Measurements from ENCODE around the gene GLRX2. TPM values are rescaled to one million over a fixed set of nuclear protein-coding genes. Genes with fewer than 3 reads are reported as not detected.

GLRX2 gene, protein sequence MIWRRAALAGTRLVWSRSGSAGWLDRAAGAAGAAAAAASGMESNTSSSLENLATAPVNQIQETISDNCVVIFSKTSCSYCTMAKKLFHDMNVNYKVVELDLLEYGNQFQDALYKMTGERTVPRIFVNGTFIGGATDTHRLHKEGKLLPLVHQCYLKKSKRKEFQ
- total RNA-seq: 10 to 100 TPM in 1 of 4 donors, 1 to 10 TPM in 3; 4.5 to 23.0 (median 6.1) TPM

DNA sequence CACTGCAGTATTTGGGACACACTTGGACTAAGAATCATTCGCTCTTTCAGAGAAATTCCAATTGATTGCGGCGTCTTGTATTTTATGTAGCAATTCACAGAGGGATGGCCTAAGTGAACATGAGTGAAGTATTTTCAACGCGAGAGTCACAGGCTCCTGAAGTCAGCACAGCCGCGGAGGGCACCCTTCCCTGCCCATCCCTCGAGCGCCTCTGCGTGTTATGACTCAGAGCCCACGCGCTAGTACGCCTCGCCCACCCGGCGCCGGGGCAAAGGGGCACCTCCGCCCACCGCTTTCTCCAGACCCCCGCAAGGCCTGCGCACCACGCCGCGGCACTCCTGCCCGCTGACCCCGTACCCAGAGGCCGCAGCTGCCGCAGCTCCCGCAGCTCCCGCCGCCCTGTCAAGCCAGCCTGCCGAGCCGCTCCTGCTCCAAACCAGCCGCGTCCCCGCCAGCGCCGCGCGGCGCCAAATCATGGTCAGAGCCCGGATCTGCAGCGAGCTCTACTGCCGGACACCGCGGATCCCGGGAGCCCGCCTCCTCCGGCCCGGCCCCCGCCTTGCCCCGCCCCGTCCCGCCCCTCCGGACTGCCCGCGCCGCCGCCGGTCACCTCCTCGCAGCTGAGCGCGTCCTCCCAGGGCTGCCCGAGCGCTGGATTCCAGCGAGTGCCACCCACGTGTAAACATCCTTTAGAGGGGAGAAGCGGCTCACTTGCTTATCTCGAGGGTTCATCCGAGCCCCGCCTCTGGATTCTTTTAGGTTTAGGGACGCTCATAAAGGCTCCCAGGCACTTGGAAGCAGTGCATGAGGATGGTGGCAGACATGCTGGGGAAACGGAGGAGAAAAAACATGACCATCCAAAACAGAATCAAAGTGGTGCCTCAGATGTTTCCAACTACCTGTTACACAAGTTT is at the start of gene GLRX2:
Gene GLRX2 (minus strand): TSS at position 508 of the 914 bp plus-strand sequence. CDS start 32 bp downstream, at position 476.
- peaks cover 0 to 5% of the 10 kb centered on the region in 2 donors for H3K36me3 ChIP-seq
- TF ChIP-seq, protein P1, sequence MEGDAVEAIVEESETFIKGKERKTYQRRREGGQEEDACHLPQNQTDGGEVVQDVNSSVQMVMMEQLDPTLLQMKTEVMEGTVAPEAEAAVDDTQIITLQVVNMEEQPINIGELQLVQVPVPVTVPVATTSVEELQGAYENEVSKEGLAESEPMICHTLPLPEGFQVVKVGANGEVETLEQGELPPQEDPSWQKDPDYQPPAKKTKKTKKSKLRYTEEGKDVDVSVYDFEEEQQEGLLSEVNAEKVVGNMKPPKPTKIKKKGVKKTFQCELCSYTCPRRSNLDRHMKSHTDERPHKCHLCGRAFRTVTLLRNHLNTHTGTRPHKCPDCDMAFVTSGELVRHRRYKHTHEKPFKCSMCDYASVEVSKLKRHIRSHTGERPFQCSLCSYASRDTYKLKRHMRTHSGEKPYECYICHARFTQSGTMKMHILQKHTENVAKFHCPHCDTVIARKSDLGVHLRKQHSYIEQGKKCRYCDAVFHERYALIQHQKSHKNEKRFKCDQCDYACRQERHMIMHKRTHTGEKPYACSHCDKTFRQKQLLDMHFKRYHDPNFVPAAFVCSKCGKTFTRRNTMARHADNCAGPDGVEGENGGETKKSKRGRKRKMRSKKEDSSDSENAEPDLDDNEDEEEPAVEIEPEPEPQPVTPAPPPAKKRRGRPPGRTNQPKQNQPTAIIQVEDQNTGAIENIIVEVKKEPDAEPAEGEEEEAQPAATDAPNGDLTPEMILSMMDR (IDR thresholded peaks at IDR 0.05): peak in 1 of 6 experiments; percentile 8
- peak; percentile 45 to 85 for TF ChIP-seq POLR2A (IDR thresholded peaks at IDR 0.05)
- H3K4me3 ChIP-seq (replicated peaks in 1 of 3): peak within 1 kb of the TSS; percentile 25 to 82 (median 75)
- peaks cover 9 to 11% of the 10 kb centered on the region in 2 donors for H3K4me1 ChIP-seq
- DNase-seq: peak; percentile 82 to 87
- intact Hi-C loops (cut with DNase I): loop anchor here (5.0 kb wide), 1 partner anchor 38 kb away; no protein-coding TSS in a partner anchor
- H3K9me3 ChIP-seq: no peaks in the 10 kb centered on the region
- 2% methylated on average over 23 to 29 of the region's 73 CpGs for WGBS, 2 donors
- H3K27me3 ChIP-seq: no peaks in the 10 kb centered on the region
- H3K27ac ChIP-seq: peak within 1 kb of the TSS; percentile 78 to 87 (median 82)

DNA sequence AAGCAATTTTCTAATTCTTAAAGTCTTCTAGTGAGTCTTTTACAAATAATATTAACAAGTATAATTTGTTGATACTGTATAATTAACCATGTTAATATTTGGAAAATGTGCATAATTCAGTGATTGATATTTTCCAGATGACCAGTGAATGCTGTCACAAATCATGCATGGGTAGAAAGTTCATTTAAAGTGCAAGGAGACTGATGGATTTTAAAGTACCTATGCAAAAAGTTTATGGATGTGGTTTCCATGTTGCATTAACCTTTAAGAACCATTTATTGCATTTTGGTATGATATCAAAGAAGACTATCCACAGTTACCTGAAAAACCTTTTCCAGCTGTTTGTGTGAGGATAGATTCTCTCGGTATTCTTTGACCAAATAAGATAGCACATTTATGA is 39.8 kb upstream of the GLRX2 start:
- Histone ChIP-seq H3K27me3 (no peaks in the 10 kb centered on the region), H3K27ac (no peak overlapping the region), H3K9me3 (no peaks in the 10 kb centered on the region), H3K4me3 (replicated peaks in 1 of 3) (no peak overlapping the region), H3K36me3 (peaks cover 8 to 13% of the 10 kb centered on the region in 2 donors), H3K4me1 (peaks cover 0 to 3% of the 10 kb centered on the region in 2 donors)
- intact Hi-C loops (cut with DNase I): no loop called here
- no peak for DNase-seq
- TF ChIP-seq POLR2A (IDR thresholded peaks at IDR 0.05): no peak
- TF ChIP-seq, protein P1 (IDR thresholded peaks at IDR 0.05): no peak
- WGBS, 2 donors: 93 to 95% methylated on average over 1 of the region's 1 CpG

DNA sequence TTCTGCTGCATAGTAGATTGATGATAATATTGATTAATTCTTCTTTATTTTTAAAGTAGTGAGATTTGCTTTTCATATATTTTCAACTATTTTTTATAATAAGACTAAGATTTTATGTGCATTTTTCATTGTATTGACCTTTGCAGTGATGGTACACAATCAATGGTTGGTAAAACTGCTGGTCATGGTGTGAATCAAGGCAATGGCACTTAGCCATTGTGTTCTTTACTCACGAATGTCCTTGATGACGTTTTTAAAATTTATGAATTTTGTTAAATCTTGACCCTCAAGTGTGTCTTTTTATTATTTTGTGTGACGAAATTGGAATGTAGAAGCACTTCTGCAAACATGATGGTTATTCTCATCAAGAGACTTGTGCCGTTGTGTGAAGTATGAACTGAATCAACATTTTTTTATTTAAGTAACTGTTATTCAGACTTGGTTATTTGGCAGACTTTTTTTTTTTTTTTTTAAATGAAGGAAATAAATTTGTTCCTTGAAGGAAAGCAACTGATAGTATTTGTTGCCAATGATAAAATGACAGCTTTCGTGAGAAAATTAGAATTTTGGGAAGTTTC is 39.2 kb upstream of the GLRX2 start:
- no peaks in the 10 kb centered on the region for H3K27me3 ChIP-seq
- no peak overlapping the region for H3K4me3 ChIP-seq (replicated peaks in 1 of 3)
- H3K9me3 ChIP-seq: no peaks in the 10 kb centered on the region
- TF ChIP-seq, protein P1 (IDR thresholded peaks at IDR 0.05): no peak
- no peak for TF ChIP-seq POLR2A (IDR thresholded peaks at IDR 0.05)
- no peak for DNase-seq
- no peak overlapping the region for H3K27ac ChIP-seq
- H3K4me1 ChIP-seq: peaks cover 0 to 3% of the 10 kb centered on the region in 2 donors
- 68 to 75% methylated on average over 5 of the region's 5 CpGs for WGBS, 2 donors
- H3K36me3 ChIP-seq: peaks cover 6 to 15% of the 10 kb centered on the region in 2 donors
- intact Hi-C loops (cut with DNase I): no loop called here

DNA sequence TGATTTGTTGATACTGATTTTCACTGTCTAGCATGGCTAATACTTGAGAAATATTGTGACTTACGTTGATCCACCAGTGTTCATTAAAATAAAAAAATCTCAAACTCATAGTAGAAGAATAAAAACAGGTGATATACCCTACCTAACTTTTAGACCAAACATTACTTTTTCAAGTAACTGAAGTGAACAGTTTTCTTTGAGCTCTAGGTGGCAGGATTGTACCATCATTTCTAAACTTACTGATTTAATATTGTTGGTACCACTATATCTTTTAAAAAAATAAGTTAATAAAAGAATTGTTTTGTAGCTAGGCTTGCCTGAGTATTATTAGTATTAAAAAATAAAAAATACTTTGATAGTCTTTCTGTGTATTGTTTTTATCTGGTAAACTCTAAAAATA is 38.1 kb upstream of the GLRX2 start:
- Histone ChIP-seq H3K36me3 (peaks cover 6 to 16% of the 10 kb centered on the region in 2 donors), H3K9me3 (no peaks in the 10 kb centered on the region), H3K4me3 (replicated peaks in 1 of 3) (no peak overlapping the region), H3K4me1 (peaks cover 0 to 3% of the 10 kb centered on the region in 2 donors), H3K27me3 (no peaks in the 10 kb centered on the region), H3K27ac (no peak overlapping the region)
- intact Hi-C loops (cut with DNase I): no loop called here
- no peak for DNase-seq
- 86 to 93% methylated on average over 1 of the region's 1 CpG for WGBS, 2 donors
- TF ChIP-seq POLR2A (IDR thresholded peaks at IDR 0.05): no peak
- TF ChIP-seq, protein P1 (IDR thresholded peaks at IDR 0.05): peak in 4 of 6 experiments; percentile 38 to 62 (median 53)
